ENCODE results near the gene PPP1R11.

GRCh38 chr6:30047220-30047619 is 19.8 kb upstream of the PPP1R11 start:
- TF ChIP-seq CTCF (IDR thresholded peaks at IDR 0.05 in 8 of 11, conservative IDR thresholded peaks at IDR 0.05 in 3 of 11) (no peak), POLR2AphosphoS5 (IDR thresholded peaks at IDR 0.05) (no peak)
